Fibroblast of mammary gland (primary cell): ENCODE data around the gene CRYBA2.

Experiments
- DNase-seq: peaks from one replicate; pipeline ENCODE4 v3.0.0-alpha.2; 2010; ENCODE audit warnings: low read depth
- H3K4me3 ChIP-seq: 2 replicates; pipeline ENCODE4 v1.5.1; 2011; ENCODE audit warnings: low read depth, mild to moderate bottlenecking, low read length, moderate library complexity; ENCODE audit not compliant: control insufficient read depth
- CTCF ChIP-seq: conservative IDR thresholded peaks from 2 replicates; pipeline ENCODE4 v1.5.1; 2011; ENCODE audit warnings: low read depth, low read length, inconsistent platforms; ENCODE audit not compliant: control insufficient read depth, insufficient read depth

The CRYBA2 gene

GRCh38 chr2:219035942-219036341 lies 42.7 kb upstream of the CRYBA2 start:
- TF ChIP-seq CTCF: no peak
- H3K4me3 ChIP-seq: no peak overlapping the region
- DNase-seq: no peak

DNA sequence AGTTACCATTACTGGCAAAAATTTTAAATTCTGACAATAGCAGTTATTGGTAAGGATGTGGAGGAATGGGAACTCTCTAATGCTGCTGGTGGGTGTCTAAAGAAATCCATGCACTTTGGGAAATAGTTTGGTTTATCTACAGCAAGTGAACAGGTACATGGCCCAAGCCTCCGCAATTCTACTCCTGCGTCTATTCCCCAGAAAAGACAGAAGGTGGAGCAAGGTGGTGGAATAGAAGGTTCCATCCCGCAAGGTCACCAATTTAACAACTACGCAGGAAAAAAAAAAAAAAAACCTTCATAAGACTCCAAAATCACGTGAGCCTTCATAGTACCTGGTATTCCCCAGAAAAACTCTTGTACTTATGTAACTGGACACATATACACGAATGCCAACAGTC lies 41.6 kb upstream of the CRYBA2 start:
- TF ChIP-seq CTCF: no peak
- DNase-seq: no peak
- no peak overlapping the region for H3K4me3 ChIP-seq

GRCh38 chr2:219032051-219032745 lies 39.0 kb upstream of the CRYBA2 start:
- DNase-seq: no peak
- no peak overlapping the region for H3K4me3 ChIP-seq
- TF ChIP-seq CTCF: no peak

GRCh38 chr2:219031005-219031738 lies 38.0 kb upstream of the CRYBA2 start:
- no peak for DNase-seq
- no peak for TF ChIP-seq CTCF
- no peak overlapping the region for H3K4me3 ChIP-seq

DNA sequence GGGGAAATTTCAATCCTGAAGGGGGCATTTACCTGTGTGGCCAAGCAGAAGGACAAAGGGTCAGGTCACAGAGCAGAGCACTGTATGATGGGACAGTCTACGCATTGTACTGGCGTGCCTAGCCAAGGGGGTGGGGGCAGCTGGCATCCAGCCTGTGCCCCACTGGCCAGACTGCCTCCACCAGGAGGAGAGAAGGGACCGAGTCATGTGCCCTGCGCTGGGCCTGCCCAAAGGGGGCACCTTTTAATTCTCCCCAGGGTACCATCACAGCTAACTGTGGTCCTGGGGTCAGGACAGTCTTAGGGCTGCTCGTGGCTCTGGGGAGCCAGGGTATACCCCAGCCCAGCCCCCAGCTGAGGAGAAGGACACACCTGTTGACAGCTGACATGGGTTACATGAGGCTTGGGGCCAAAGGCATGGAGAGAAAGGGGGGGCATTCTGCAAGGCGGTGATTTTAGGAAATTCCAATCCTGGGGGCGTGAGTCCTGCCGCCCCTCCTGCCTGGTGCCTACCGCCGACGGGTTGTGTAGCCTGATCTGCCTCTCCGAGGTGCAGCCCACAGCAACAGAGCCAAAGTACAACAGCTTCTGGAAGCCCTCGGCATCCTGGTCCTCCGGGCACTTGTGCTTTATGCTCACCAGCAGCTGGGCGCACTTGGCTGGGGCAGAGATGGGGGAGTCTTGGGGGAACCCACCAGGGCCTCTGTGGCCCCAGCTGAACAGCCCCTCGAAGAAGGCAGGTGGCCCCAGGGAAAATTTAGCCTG lies 37.1 kb upstream of the CRYBA2 start:
- DNase-seq: no peak
- H3K4me3 ChIP-seq: no peak overlapping the region
- TF ChIP-seq CTCF: no peak

- peak; percentile 71 for DNase-seq
- no peak overlapping the region for H3K4me3 ChIP-seq
- peak; percentile 88 for TF ChIP-seq CTCF
These were observed 36.6 kb upstream of the CRYBA2 start for GRCh38 chr2:219029829-219030165.
